ACC112 (cell line): ENCODE results near the gene CYBA.
A peak's percentile ranks its signal among the peaks of the same experiment; 100 is the strongest.

Experiments
- H2AFZ ChIP-seq: fragments of 200-600 bp; sonication (generic); one replicate; pipeline ENCODE4 v1.6.0; 2017; ENCODE audit warnings: antibody characterized with exemption, low read length; ENCODE audit not compliant: unreplicated experiment
- H3K27ac ChIP-seq: fragments of 200-600 bp; sonication (generic); 2 replicates; pipeline ENCODE4 v1.5.1; 2014; ENCODE audit warnings: low read depth, mild to moderate bottlenecking, antibody characterized with exemption, low read length, moderate library complexity
- H3K27me3 ChIP-seq: fragments of 200-600 bp; sonication (generic); 2 replicates; pipeline ENCODE4 v1.6.1; 2014; ENCODE audit warnings: mild to moderate bottlenecking, antibody characterized with exemption, low read length, moderate library complexity, mixed read lengths; ENCODE audit not compliant: insufficient read depth
- H3K36me3 ChIP-seq: fragments of 200-600 bp; sonication (generic); 2 replicates; pipeline ENCODE4 v1.6.1; 2016; ENCODE audit warnings: mild to moderate bottlenecking, antibody characterized with exemption, low read length, moderate library complexity, mixed read lengths; ENCODE audit not compliant: insufficient read depth
- H3K4me1 ChIP-seq: fragments of 200-600 bp; sonication (generic); one replicate; pipeline ENCODE4 v1.6.1; 2016; ENCODE audit warnings: low read length, mixed read lengths; ENCODE audit not compliant: insufficient read depth, unreplicated experiment, control insufficient read depth
- H3K4me3 ChIP-seq: fragments of 200-600 bp; sonication (generic); 2 replicates; pipeline ENCODE4 v1.5.1; 2014; ENCODE audit warnings: mild to moderate bottlenecking, low read depth, low read length
- H3K79me2 ChIP-seq: fragments of 200-600 bp; sonication (generic); one replicate; pipeline ENCODE4 v1.6.0; 2016; ENCODE audit warnings: low read length; ENCODE audit not compliant: control insufficient read depth, unreplicated experiment, insufficient read depth

Gene CYBA

GRCh38 chr16:88643644-88643932 lies 7.3 kb downstream of the CYBA start:
- Histone ChIP-seq H2AFZ (no peak overlapping the region), H3K36me3 (no peaks in the 10 kb centered on the region), H3K4me1 (no peaks in the 10 kb centered on the region), H3K27me3 (peaks cover 23% of the 10 kb centered on the region), H3K4me3 (no peak overlapping the region), H3K27ac (no peak overlapping the region), H3K79me2 (no peaks in the 10 kb centered on the region)

GRCh38 chr16:88642881-88643643 lies 7.8 kb downstream of the CYBA start:
- no peak overlapping the region for H3K4me3 ChIP-seq
- H3K27me3 ChIP-seq = peaks cover 28% of the 10 kb centered on the region
- H2AFZ ChIP-seq = no peak overlapping the region
- no peaks in the 10 kb centered on the region for H3K4me1 ChIP-seq
- H3K79me2 ChIP-seq = no peaks in the 10 kb centered on the region
- no peak overlapping the region for H3K27ac ChIP-seq
- no peaks in the 10 kb centered on the region for H3K36me3 ChIP-seq

GRCh38 chr16:88640498-88641247 lies 10.2 kb downstream of the CYBA start:
- H3K27me3 ChIP-seq = peaks cover 28% of the 10 kb centered on the region

GRCh38 chr16:88640039-88640495 lies 10.8 kb downstream of the CYBA start:
- peaks cover 28% of the 10 kb centered on the region for H3K27me3 ChIP-seq
- H3K4me3 ChIP-seq = no peak overlapping the region
- H3K79me2 ChIP-seq = no peaks in the 10 kb centered on the region
- H3K27ac ChIP-seq = no peak overlapping the region
- no peak overlapping the region for H2AFZ ChIP-seq
- H3K4me1 ChIP-seq = peaks cover 5% of the 10 kb centered on the region
- H3K36me3 ChIP-seq = no peaks in the 10 kb centered on the region

More at GRCh38 chr16:88640498-88641247, 10.2 kb downstream of the CYBA start:
- Histone ChIP-seq H3K79me2 (no peaks in the 10 kb centered on the region), H3K4me3 (no peak overlapping the region), H3K27ac (no peak overlapping the region), H2AFZ (no peak overlapping the region), H3K4me1 (no peaks in the 10 kb centered on the region), H3K36me3 (no peaks in the 10 kb centered on the region)

GRCh38 chr16:88639231-88640038 lies 11.4 kb downstream of the CYBA start:
- peaks cover 28% of the 10 kb centered on the region for H3K27me3 ChIP-seq
- no peaks in the 10 kb centered on the region for H3K79me2 ChIP-seq
- peaks cover 8% of the 10 kb centered on the region for H3K4me1 ChIP-seq
- no peak overlapping the region for H2AFZ ChIP-seq
- H3K27ac ChIP-seq = no peak overlapping the region
- no peaks in the 10 kb centered on the region for H3K36me3 ChIP-seq
- no peak overlapping the region for H3K4me3 ChIP-seq

DNA sequence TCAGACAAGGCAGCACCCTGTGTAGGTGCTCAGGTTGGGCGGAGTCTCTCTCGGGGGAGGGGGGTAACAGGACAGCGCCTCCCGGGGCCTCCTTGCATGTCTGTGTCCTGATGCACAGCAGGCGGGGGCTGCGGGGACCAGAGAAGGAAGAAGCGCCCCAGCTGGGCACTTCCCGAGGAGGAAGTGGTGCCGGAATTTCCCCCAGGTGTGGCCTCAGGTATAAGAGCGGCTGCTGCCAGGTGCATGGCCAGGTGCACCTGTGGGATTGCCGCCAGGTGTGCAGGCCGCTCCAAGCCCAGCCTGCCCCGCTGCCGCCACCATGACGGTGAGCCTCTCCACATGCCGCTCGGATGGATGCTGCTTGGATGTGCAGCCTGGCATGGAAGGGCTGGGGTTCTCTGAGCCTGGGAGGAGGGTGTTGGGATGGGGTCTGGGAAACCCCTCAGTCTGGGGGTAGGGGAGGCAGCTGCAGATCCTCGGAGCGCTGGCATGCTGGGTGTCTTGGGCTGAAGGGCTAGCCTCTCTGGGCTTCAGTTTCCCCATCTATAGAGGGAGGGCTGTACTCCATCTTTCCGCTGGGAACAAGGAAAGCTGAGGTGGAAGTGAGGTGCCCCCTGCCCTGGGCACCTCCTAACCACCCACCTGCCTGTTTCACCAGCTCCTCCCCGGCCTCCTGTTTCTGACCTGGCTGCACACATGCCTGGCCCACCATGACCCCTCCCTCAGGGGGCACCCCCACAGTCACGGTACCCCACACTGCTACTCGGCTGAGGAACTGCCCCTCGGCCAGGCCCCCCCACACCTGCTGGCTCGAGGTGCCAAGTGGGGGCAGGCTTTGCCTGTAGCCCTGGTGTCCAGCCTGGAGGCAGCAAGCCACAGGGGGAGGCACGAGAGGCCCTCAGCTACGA lies 12.3 kb downstream of the CYBA start, which contains the start of gene IL17C:
TSS of gene IL17C (plus strand) at position 250 of the 908 bp plus-strand sequence. CDS start at position 320, 70 bp downstream.
- Histone ChIP-seq H2AFZ (no peak within 1 kb of the TSS), H3K27me3 (peaks cover 28% of the 10 kb centered on the region), H3K4me1 (peaks cover 13% of the 10 kb centered on the region), H3K4me3 (no peak within 1 kb of the TSS), H3K36me3 (no peaks in the 10 kb centered on the region), H3K27ac (no peak within 1 kb of the TSS), H3K79me2 (no peaks in the 10 kb centered on the region)

DNA sequence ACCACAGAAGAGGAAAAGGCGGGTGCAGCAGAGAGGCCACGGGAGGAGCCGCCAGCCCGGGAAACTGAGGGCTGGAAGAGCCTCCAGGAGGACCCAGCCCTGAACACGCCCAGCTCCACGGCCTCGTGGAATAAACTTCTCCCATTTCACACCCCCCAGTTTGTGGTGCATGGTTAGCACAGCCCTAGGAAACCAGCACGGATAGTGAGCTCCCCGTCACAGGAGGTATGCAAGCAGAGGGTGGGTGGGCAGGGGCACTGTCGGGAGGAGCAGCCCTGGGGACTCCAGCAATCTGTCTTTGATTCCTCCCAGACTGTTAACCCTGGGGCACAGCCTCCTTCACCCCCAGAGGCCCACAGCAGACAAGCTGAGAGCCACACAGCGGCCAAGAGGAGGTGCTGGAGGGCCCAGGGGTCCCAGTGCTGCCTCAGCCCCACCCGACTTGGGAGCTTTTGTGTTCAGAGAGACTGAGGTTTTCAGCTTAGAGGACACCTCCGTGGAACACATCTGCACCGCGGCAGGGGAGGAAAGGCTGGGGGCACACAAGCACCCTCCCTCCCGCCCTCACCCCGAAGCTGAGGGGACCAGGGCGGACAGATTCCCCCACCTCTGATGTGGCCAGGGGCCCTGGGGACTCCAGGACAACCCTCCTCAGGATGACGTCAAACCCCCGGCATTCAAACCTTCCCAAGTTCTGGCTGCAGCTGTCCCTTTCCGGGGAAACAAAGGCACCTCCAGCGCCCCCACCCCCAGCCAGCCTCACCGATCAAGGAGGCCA lies 14.2 kb downstream of the CYBA start:
- Histone ChIP-seq H3K79me2 (no peaks in the 10 kb centered on the region), H3K36me3 (no peaks in the 10 kb centered on the region), H3K27ac (no peak overlapping the region), H3K27me3 (peaks cover 28% of the 10 kb centered on the region), H2AFZ (no peak overlapping the region), H3K4me3 (no peak overlapping the region), H3K4me1 (peaks cover 13% of the 10 kb centered on the region)

GRCh38 chr16:88635671-88636319 lies 15.1 kb downstream of the CYBA start:
- Histone ChIP-seq H3K36me3 (no peaks in the 10 kb centered on the region), H3K27me3 (peaks cover 26% of the 10 kb centered on the region), H2AFZ (no peak overlapping the region), H3K79me2 (no peaks in the 10 kb centered on the region), H3K27ac (no peak overlapping the region), H3K4me1 (peaks cover 13% of the 10 kb centered on the region), H3K4me3 (no peak overlapping the region)

DNA sequence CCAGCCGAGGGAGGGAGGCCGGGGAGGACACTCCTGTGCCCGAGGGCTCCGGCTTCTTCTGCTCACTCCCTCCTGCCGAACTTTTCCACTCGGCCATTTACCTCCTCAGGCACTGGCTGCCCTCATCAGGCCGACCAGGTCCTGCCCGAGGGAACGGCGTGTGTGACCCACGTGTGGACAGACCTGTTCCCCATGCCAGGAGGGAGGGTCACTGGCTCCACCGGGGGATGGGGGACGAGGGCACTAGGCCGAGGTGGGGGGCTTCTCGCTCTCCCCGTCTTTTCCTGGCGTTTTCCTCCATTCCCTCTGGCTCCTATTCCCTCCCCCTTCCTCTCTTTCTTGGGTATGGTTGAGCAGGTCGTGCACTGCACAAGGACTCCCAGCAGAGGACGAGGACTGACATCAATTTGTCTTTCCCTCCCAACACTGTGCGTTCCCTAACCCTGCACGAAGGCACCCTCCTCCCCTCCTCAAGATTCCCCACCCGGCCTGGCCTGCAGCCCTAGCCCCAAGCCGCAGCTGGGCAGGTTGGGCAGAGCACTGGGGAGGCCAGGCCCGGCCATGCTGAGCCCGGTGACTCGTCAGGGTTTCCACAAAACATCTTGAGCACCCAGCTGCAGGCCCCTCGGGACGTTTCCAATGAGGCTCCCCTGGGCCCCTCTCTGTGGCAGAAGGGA lies 15.7 kb downstream of the CYBA start:
- Histone ChIP-seq H3K27me3 (peaks cover 20% of the 10 kb centered on the region), H3K4me1 (peaks cover 13% of the 10 kb centered on the region), H3K79me2 (no peaks in the 10 kb centered on the region), H3K27ac (no peak overlapping the region), H3K36me3 (no peaks in the 10 kb centered on the region), H3K4me3 (peak overlapping the region; percentile 62), H2AFZ (peak overlapping the region; percentile 11)
